Erythroblast (primary cell): Measurements from ENCODE around the gene TAS2R60.
"Not testable (repeated sequence)": the region's sequence is repeated elsewhere in the genome, so short reads cannot be mapped to it uniquely, and the experiment has no call there.

Experiments
- DNase-seq, 2 experiments: peaks; one replicate each; lab custom pipeline; 2025; lab: John Stamatoyannopoulos, UW
- GATA1 ChIP-seq: IDR thresholded peaks from 2 replicates; pipeline ENCODE4 v1.6.1; 2011; ENCODE audit warnings: low read depth, mild to moderate bottlenecking, control low read depth, low read length, moderate library complexity
- POLR2A ChIP-seq: IDR thresholded peaks from 2 replicates; pipeline ENCODE4 v1.6.1; 2011; ENCODE audit warnings: mild to moderate bottlenecking, low read length

Gene TAS2R60

DNA sequence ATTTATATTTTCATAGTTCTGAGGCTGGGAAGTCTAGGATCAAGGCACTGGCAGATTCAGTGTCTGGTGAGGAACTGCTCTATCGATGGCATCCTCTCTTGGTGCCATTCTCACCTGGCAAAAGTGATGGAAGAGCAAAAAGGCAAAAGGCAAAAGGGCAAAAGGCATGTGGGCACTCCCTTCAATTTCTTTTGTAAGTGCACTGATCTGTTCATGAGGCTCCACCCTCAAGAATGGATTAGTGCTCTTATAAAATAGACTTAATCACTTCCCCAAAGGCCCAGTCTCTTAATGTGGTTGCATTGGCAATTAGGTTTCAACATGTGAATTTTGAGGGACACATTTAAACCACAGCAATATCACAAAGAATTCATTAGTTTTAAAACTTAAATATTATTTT lies 16.1 kb downstream of the TAS2R60 start:
- TF ChIP-seq GATA1 (no peak), POLR2A (no peak)
- DNase-seq = no peak

DNA sequence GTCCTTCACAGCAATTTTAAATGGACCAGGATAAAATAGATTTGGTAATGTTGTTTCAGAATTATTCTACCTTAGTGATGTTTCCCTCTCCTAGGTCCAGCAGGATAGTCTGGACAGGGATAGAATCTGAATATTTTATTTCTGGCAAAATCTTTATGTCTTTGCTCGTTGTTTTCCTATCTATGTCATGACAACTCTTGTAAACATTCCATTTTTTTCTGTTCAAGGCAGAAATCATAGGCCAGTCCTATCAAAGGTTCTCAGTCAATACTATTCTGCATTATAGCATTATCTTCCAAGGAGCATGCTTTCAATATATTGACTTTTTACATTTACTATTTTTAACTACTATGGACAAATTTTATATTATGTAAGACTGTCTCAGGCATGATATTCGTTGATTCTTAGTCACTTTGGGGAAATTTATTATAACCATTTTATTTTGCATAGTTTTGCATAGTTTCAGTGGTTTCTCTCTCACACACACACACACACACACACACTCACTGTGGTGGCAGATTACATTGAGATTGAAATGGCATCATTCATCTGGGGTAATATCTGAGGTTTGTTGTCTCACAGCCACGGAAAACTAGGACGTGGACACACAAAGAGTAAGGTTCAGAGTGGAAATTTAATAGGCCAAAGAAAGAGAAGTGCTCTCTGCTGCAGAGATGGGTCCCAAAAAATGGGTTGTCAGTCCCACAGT lies 17.2 kb downstream of the TAS2R60 start:
- TF ChIP-seq GATA1 (no peak), POLR2A (no peak)
- no peak for DNase-seq

DNA sequence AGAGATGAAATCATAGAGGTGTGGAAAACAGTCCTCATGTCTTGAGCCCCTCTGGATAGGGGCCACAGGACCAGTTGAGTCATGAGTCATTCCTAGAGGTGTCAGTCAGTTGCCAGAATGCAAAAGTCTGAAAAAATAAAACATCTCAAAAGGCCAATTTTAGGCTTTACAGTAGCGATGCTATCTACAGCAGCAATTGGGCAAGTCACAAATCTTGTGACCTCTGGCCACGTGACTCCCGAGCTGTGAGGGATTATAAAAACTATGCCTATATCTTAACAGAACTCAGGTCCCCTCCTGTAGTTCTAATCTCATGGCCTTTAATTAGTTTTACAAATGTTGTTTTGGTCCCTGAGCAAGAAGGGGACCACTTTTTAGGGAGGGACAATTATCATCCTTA lies 18.8 kb downstream of the TAS2R60 start:
- DNase-seq = no peak
- TF ChIP-seq POLR2A = no peak
- TF ChIP-seq GATA1 = no peak

DNA sequence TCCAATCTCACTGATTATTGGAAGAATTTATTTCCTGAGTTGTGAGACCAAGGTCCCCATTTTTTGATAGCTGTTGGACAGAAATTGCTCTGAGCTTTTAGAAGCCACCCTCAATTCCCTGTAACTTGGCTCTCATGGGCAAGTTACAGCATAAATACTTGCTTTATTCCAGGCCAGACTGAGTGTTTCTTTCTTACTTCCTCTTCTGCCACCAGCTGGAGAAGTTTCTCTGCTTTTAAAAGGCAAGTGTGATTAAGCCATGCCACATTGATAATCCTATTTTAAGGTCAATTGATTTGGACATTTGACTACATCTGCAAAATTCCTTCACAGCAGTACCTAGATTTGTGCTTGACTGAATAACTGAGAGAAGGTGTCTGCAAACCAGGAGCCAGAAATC lies 20.3 kb downstream of the TAS2R60 start:
- DNase-seq = no peak
- TF ChIP-seq POLR2A (no peak), GATA1 (no peak)

DNA sequence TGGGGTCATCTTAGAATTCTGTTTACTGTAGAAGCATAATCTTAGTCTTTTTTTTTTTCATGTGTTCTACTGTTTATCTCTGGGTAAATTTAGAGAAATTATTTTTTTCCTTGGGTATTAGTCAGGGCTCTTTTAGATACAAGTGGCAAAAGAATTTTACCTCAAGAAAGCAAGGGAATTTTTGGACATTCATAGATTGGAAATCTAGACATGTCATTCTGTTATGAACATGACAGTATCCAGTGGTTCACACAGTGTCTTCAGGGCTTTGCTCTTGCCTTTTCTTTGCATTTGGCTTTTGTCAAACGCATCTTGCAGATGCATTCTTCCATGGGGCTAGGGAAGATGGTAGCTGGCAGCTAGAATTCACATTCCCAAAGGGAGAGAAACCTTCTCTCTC lies 20.7 kb downstream of the TAS2R60 start:
- DNase-seq = no peak
- TF ChIP-seq GATA1 (no peak), POLR2A (no peak)

DNA sequence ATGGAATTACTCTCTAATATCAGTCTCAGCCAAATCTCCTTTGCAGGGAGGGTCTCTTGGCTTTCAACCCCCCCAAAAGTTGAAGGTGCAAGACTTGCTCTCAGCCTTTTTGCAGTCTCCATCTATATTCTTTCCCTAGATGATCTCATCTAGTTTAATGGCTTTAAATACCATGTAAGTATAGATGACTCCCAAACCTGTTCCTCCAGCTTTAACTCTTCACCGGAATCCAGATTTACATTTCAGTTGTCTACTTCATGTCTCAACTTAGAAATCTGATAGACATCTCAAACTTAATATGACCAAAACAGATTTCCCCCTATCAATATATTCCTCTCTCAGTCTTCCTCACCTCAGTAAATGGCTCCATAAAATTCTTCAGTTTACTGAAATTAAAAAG lies 24.5 kb downstream of the TAS2R60 start:
- TF ChIP-seq POLR2A (no peak), GATA1 (no peak)
- no peak for DNase-seq

DNA sequence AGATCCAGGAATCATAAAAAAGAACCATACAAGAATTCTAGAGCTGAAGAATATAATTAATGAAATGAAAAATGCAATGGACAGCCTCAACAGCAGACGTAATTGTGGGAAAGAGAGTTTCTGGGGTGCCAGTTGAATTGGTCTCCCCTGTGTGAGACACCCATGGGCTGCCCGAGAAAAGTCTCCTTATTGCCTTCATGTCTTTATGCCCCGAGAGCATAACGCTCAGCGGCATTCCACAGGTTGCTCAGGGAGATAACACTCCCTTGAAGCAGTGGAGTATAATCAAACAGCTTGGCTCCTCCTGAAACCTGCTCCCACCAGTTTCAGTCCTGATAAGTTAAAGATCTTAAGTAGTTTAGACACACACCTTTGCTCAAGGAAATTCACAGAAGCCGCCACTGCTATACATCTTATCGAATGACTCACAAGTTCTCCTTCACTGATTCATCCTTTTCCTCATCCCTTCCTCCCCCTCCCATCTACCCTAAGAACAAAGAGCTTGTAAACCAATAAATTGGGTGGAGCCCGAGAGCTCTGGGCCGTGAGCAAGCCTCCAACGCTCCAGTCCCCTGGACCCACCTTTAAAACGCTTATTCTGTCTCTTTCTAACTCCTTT lies 28.9 kb downstream of the TAS2R60 start:
- DNase-seq = not testable (repeated sequence)

DNA sequence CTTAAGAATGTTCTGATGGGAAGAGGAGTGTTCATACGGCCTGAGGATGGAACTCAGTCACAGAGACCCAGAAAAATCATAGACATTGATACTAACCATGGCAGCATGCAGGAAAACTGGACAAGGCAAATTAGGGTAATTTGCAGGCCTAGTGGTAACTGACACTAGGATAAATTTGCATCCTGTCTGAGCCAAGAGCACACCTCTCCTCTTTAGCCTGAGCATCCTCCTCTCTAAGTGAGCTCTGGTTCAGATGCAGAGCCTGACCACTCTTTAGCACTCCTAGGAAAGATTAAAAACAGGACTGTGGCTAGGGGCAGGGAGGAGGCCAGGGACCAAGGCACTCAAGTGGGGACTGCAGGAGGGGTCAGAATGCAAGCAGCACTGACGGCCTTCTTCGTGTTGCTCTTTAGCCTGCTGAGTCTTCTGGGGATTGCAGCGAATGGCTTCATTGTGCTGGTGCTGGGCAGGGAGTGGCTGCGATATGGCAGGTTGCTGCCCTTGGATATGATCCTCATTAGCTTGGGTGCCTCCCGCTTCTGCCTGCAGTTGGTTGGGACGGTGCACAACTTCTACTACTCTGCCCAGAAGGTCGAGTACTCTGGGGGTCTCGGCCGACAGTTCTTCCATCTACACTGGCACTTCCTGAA lies 34.4 kb downstream of the TAS2R60 start, which contains the start of gene TAS2R41:
Gene TAS2R41, plus strand, starts transcription at position 373 of the 650 bp plus-strand sequence. Its CDS starts 0 bp downstream, at position 373.
- TF ChIP-seq GATA1 (no peak), POLR2A (no peak)
- no peak for DNase-seq

DNA sequence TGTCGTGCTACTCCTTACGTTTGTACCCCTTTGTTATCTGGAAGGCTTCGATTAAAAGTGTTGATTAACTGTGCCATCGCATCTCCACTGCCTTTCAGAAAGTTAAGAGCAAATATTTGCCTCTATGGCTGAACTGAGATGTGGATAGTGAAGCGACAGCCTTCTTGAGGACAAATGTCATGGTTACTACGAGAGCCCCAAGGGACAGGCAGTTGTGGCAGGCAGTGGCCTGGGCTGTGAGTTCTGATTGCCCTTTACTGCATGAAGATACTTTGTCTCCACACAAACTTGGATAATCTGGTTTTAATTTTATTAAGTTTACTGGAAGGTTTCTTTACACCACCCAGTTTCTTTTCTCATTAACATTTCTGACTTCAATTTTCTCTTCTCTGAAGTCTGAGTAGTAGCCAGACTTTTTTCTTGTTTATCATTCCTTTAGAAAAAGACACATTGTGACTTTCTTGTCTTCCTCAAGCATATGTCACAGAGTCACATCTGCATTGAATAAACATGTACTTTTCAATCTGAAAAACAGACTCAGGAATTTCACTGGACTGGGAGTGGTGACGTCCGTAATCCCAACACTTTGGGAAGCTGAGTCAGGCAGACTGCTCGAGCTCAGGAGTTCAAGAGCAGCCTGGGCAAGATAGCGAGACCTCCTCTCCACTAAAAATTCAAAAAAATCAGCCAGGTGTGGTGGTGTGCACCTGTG lies 36.0 kb downstream of the TAS2R60 start:
- TF ChIP-seq POLR2A = no peak
- no peak for TF ChIP-seq GATA1
- no peak for DNase-seq

DNA sequence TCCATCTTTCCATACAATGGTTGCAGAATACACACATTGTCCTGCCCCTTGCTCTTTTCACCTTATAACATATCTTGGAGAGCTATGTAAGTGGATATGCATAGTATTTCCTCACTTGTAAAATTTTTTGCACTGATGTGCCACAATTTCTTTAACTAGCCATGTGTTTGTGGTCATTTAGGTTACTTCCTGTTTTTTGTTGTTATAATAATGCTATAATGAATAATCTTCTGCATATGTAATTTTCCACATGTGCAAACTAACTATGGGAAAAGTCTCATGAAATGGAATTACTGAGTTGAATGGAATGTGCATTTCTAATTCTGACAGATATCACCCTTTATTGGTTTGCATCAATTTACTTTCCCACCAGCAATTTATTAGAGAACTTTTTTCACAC lies 37.2 kb downstream of the TAS2R60 start:
- no peak for DNase-seq
- TF ChIP-seq POLR2A (no peak), GATA1 (no peak)

DNA sequence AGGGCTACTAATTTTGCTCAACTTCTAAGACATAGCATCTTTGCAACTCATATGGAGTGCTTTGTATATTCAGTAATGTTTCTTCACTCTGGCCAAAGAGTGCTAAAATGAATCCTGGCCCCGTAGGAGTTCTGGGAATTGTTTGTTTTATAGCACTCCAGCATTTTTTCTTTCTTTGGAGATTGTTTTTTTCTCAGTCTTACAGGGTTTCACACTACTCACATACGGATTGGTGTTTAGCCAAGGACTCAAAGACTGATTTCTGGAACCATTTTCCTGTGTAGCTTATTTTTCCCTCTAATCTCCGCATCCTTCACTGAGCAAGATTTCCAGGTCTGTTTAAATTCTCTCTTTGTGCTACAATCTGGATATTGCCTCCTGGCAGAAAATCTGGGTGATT lies 40.9 kb downstream of the TAS2R60 start:
- TF ChIP-seq GATA1 (no peak), POLR2A (no peak)
- no peak for DNase-seq

DNA sequence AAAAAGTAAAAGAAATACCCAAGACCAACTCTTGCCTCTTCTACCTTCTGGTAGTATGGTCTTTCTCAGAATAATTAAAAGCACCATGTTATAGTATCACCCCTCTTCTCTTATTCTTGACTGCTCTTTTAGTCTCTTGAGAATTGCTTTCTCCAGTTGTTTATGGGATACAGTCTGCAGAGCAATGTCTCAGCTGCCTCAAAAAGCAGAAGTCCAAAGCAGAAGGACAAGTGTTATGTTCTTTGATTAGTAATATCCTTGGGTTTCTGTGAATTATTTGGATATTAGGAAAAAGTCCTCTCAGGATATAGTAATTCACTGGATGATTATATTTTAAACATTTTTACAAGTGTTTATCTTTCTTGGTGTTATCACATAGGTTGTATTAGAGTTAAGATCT lies 41.8 kb downstream of the TAS2R60 start:
- no peak for DNase-seq
- no peak for TF ChIP-seq POLR2A
- TF ChIP-seq GATA1 = no peak

DNA sequence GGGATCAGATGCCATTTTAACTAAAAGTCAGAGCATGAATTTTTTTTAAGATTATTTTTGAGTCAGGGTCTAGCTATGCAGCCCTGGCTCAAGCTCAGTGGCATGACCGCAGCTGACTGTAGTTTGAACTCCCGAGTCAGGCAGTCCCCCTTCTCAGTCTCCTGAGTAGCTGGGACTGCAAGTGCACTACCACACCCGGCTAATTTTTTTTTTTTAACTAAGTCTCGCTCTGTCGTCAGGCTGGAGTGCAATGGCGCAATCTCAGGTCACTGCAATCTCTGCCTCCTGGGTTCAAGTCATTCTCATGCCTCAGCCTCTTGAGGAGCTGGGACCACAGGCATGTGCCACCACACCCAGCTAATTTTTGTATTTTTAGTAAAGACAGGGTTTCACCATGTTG lies 42.2 kb downstream of the TAS2R60 start:
- DNase-seq = no peak

DNA sequence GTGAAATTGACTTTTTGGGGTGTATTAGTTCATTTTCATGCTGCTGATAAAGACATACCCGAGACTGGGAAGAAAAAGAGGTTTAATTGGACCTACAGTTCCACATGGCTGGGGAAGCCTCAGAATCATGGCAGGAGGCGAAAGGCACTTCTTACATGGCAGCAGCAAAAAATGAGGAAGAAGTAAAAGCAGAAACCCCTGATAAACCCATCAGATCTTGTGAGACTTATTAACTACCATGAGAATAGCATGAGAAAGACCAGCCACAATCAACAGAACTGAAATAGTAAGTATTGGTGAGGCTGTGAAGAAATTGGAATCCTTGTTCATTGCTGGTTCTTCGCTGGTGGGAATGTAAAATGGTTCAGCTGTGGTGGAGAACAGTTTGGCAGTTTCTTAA lies 43.0 kb downstream of the TAS2R60 start:
- not testable (repeated sequence) for DNase-seq

More for the DNA sequence above, 42.2 kb downstream of the TAS2R60 start:
- TF ChIP-seq GATA1 = no peak
